Tibial artery (tissue), 4 donors: ENCODE results near the gene RIPOR3.

Source experiments
- DNase-seq, 2 donors: peaks; one replicate each; pipeline ENCODE4 v3.0.0-alpha.2; 2019
- H3K27ac ChIP-seq, 2 donors: fragments of 200-600 bp; sonication (generic) in 1 of 2; 1 replicate in 1 of 2; 2 replicates in 1 of 2; pipeline ENCODE4 v1.5.1; 2018 to 2019; ENCODE audit warnings: mild to moderate bottlenecking in 1 of 2
- H3K27me3 ChIP-seq, 2 donors: fragments of 200-600 bp; sonication (generic) in 1 of 2; one replicate each; pipeline versions ENCODE4 v1.5.1 to v1.6.0; 2016 to 2019
- H3K36me3 ChIP-seq, 3 donors: fragments of 200-600 bp; sonication (generic) in 2 of 3; one replicate each; pipeline ENCODE4 v1.5.1; 2016 to 2019; ENCODE audit warnings: mild to moderate bottlenecking in 2 of 3
- H3K4me1 ChIP-seq, 4 donors: fragments of 200-600 bp; sonication (generic) in 2 of 4; 1 replicate in 3 of 4; 2 replicates in 1 of 4; pipeline ENCODE4 v1.5.1; 2016 to 2019
- H3K4me3 ChIP-seq, 2 donors: fragments of 200-600 bp; sonication (generic) in 1 of 2; 1 replicate in 1 of 2; 2 replicates in 1 of 2; pipeline ENCODE4 v1.5.1; 2018 to 2019; ENCODE audit warnings: mild to moderate bottlenecking in 2 of 2
- H3K9me3 ChIP-seq, 3 donors: fragments of 200-600 bp; sonication (generic) in 1 of 3; one replicate each; pipeline ENCODE4 v1.5.1; 2016 to 2019
- CTCF ChIP-seq, 2 experiments: fragments of 200-600 bp in 1 of 2; fragments of 450-650 bp in 1 of 2; IDR thresholded peaks; one replicate each; pipeline ENCODE4 v1.5.1; 2017 to 2019; ENCODE audit warnings: antibody characterized with exemption in 2 of 2, mild to moderate bottlenecking in 1 of 2, moderate library complexity in 1 of 2
- intact Hi-C: fragments of 100-400 bp; cut with DNase I; formaldehyde crosslinking; loops from one replicate; pipeline ENCODE4 v1.15.0; 2023; ENCODE audit warnings: low total_unique reads

RIPOR3 gene

GRCh38 chr20:50618537-50618936 lies 72.8 kb downstream of the RIPOR3 start:
- no peaks in the 10 kb centered on the region for H3K36me3 ChIP-seq
- no peak for TF ChIP-seq CTCF (IDR thresholded peaks at IDR 0.05)
- no peaks in the 10 kb centered on the region for H3K4me1 ChIP-seq
- DNase-seq = no peak
- no peak overlapping the region for H3K4me3 ChIP-seq
- no peak overlapping the region for H3K27ac ChIP-seq
- H3K9me3 ChIP-seq = peaks cover 0 to 10% (median 0%) of the 10 kb centered on the region in 3 donors
- H3K27me3 ChIP-seq = no peaks in the 10 kb centered on the region
- intact Hi-C loops = no loop called here

GRCh38 chr20:50617022-50617421 lies 74.3 kb downstream of the RIPOR3 start:
- no peaks in the 10 kb centered on the region for H3K36me3 ChIP-seq
- H3K4me1 ChIP-seq = no peaks in the 10 kb centered on the region
- H3K27me3 ChIP-seq = no peaks in the 10 kb centered on the region
- no peak overlapping the region for H3K4me3 ChIP-seq
- intact Hi-C loops = no loop called here
- no peak for TF ChIP-seq CTCF (IDR thresholded peaks at IDR 0.05)
- DNase-seq = no peak
- H3K27ac ChIP-seq = no peak overlapping the region
- H3K9me3 ChIP-seq = peaks cover 0 to 10% (median 0%) of the 10 kb centered on the region in 3 donors

- Histone ChIP-seq H3K27ac (no peak overlapping the region), H3K4me3 (no peak overlapping the region), H3K4me1 (peaks cover 0 to 6% (median 0%) of the 10 kb centered on the region in 4 donors), H3K9me3 (no peaks in the 10 kb centered on the region), H3K36me3 (no peaks in the 10 kb centered on the region), H3K27me3 (no peaks in the 10 kb centered on the region)
- intact Hi-C loops = no loop called here
- no peak for DNase-seq
- no peak for TF ChIP-seq CTCF (IDR thresholded peaks at IDR 0.05)
These were observed 75.9 kb downstream of the RIPOR3 start for GRCh38 chr20:50615407-50615806.

- DNase-seq = no peak
- Histone ChIP-seq H3K27ac (no peak overlapping the region), H3K4me1 (peaks cover 0 to 6% (median 0%) of the 10 kb centered on the region in 4 donors), H3K9me3 (no peaks in the 10 kb centered on the region), H3K4me3 (no peak overlapping the region), H3K36me3 (no peaks in the 10 kb centered on the region), H3K27me3 (no peaks in the 10 kb centered on the region)
- no peak for TF ChIP-seq CTCF (IDR thresholded peaks at IDR 0.05)
- intact Hi-C loops = no loop called here
These were observed 77.7 kb downstream of the RIPOR3 start for GRCh38 chr20:50613438-50614169.

- H3K27ac ChIP-seq = no peak overlapping the region
- H3K36me3 ChIP-seq = no peaks in the 10 kb centered on the region
- DNase-seq = no peak
- H3K4me1 ChIP-seq = peaks cover 0 to 6% (median 0%) of the 10 kb centered on the region in 4 donors
- intact Hi-C loops = no loop called here
- no peak for TF ChIP-seq CTCF (IDR thresholded peaks at IDR 0.05)
- H3K4me3 ChIP-seq = no peak overlapping the region
- H3K27me3 ChIP-seq = no peaks in the 10 kb centered on the region
- no peaks in the 10 kb centered on the region for H3K9me3 ChIP-seq
These were observed 80.1 kb downstream of the RIPOR3 start for GRCh38 chr20:50611128-50611810.
